ENCODE data around the gene RALGAPA1. TPM values are rescaled to one million over a fixed set of nuclear protein-coding genes. Genes with fewer than 3 reads are reported as not detected.
"Not testable (repeated sequence)": the region's sequence is repeated elsewhere in the genome, so short reads cannot be mapped to it uniquely, and the experiment has no call there.

RALGAPA1 gene
- total RNA-seq, 6 experiments from 2014 or later: 16.2 to 23.3 (median 19.7) TPM

DNA sequence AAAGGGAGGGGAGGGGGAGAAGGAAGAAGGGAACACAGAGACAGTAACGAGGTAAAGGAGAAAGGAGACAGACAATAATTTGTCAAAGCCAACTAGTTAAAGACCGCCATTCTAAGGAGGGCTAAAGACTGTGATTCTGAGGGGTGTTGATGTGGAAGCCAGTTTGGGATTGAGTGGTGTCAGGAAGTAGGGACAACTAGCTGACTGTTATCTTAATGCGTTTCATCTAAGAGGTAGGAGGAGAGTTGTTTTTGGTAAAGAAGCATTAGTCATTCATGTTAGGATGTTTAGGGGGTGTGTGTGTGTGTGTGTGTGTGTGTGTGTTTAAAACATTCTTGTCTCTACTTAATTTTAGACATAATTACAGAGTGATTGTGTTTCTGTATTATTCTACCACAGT is 180.1 kb downstream of the RALGAPA1 start:
- no peak overlapping the region for H3K27ac ChIP-seq
- H3K4me3 ChIP-seq: no peak overlapping the region
- H3K4me1 ChIP-seq: no peaks in the 10 kb centered on the region
- intact Hi-C loops (cut with DNase I): no loop called here
- H3K9me3 ChIP-seq: no peaks in the 10 kb centered on the region
- no peak for ATAC-seq
- WGBS (ENCODE audit: insufficient coverage, low coverage, low lambda C conversion rate, missing lambda C conversion rate): 78% methylated on average over 3 of the region's 3 CpGs
- peaks cover 0 to 5% (median 0%) of the 10 kb centered on the region in 4 donors for H3K36me3 ChIP-seq
- DNase-seq: no peak
- no peak for TF ChIP-seq POLR2A (IDR thresholded peaks at IDR 0.05)
- TF ChIP-seq CTCF (IDR thresholded peaks at IDR 0.05): no peak
- no peaks in the 10 kb centered on the region for H3K27me3 ChIP-seq

- WGBS (ENCODE audit: insufficient coverage, low coverage, low lambda C conversion rate, missing lambda C conversion rate): 71% methylated on average over 2 of the region's 2 CpGs
- H3K27me3 ChIP-seq; ATAC-seq; DNase-seq; H3K9me3 ChIP-seq; H3K36me3 ChIP-seq; H3K4me3 ChIP-seq; intact Hi-C loops (cut with DNase I); H3K4me1 ChIP-seq; H3K27ac ChIP-seq: not testable (repeated sequence)
These were observed 182.1 kb downstream of the RALGAPA1 start for GRCh38 chr14:35626947-35627346.

- H3K4me1 ChIP-seq; H3K27me3 ChIP-seq; H3K9me3 ChIP-seq; H3K27ac ChIP-seq; DNase-seq; intact Hi-C loops (cut with DNase I); ATAC-seq; H3K36me3 ChIP-seq; H3K4me3 ChIP-seq: not testable (repeated sequence)
- WGBS (ENCODE audit: insufficient coverage, low coverage, low lambda C conversion rate, missing lambda C conversion rate): 100% methylated on average over 2 of the region's 4 CpGs
These were observed 187.1 kb downstream of the RALGAPA1 start for GRCh38 chr14:35621996-35622395.

DNA sequence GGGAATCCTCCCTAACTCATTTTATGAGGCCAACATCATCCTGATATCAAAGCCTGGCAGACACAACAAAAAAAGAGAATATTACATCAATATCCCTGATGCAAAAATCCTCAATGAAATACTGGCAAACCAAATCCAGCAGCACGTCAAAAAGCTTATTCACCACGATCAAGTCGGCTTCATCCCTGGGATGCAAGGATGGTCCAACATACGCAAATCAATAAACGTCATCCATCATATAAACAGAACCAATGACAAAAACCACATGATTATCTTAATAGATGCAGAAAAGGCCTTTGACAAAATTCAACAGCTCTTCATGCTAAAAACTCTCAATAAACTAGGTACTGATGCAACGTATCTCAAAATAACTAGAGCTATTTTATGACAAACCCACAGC is 189.1 kb downstream of the RALGAPA1 start:
- not testable (repeated sequence) for DNase-seq, H3K36me3 ChIP-seq

DNA sequence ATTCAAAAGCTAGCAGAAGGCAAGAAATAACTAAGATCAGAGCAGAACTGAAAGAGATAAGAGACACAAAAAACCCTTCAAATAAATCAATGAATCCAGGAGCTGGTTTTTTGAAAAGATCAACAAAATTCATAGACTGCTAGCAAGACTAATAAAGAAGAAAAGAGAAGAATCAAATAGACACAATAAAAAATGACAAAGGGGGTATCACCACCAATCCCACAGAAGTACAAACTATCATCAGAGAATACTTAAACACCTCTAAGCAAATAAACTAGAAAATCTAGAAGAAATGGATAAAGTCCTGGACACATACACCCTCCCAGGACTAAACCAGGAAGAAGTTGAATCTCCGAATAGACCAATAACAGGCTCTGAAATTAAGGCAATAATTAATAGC is 189.6 kb downstream of the RALGAPA1 start:
- WGBS (ENCODE audit: insufficient coverage, low coverage, low lambda C conversion rate, missing lambda C conversion rate): 90% methylated on average over 1 of the region's 1 CpG
- H3K4me1 ChIP-seq; H3K9me3 ChIP-seq; H3K27ac ChIP-seq; H3K4me3 ChIP-seq; H3K36me3 ChIP-seq; DNase-seq; intact Hi-C loops (cut with DNase I); H3K27me3 ChIP-seq; ATAC-seq: not testable (repeated sequence)

More for the DNA sequence above, 189.1 kb downstream of the RALGAPA1 start:
- H3K4me1 ChIP-seq; H3K27me3 ChIP-seq; intact Hi-C loops (cut with DNase I); H3K4me3 ChIP-seq; H3K27ac ChIP-seq; ATAC-seq; H3K9me3 ChIP-seq: not testable (repeated sequence)
- 98% methylated on average over 6 of the region's 6 CpGs for WGBS (ENCODE audit: insufficient coverage, low coverage, low lambda C conversion rate, missing lambda C conversion rate)

GRCh38 chr14:35617500-35617899 is 191.6 kb downstream of the RALGAPA1 start:
- no peak overlapping the region for H3K27ac ChIP-seq
- no peaks in the 10 kb centered on the region for H3K9me3 ChIP-seq
- intact Hi-C loops (cut with DNase I): no loop called here
- ATAC-seq: no peak
- no CpG with 5 or more reads among the region's 3 CpGs for WGBS (ENCODE audit: insufficient coverage, low coverage, low lambda C conversion rate, missing lambda C conversion rate)
- TF ChIP-seq CTCF (IDR thresholded peaks at IDR 0.05): no peak
- TF ChIP-seq POLR2A (IDR thresholded peaks at IDR 0.05): no peak
- H3K4me1 ChIP-seq: no peaks in the 10 kb centered on the region
- DNase-seq: no peak
- no peaks in the 10 kb centered on the region for H3K27me3 ChIP-seq
- no peaks in the 10 kb centered on the region for H3K36me3 ChIP-seq
- H3K4me3 ChIP-seq: no peak overlapping the region

DNA sequence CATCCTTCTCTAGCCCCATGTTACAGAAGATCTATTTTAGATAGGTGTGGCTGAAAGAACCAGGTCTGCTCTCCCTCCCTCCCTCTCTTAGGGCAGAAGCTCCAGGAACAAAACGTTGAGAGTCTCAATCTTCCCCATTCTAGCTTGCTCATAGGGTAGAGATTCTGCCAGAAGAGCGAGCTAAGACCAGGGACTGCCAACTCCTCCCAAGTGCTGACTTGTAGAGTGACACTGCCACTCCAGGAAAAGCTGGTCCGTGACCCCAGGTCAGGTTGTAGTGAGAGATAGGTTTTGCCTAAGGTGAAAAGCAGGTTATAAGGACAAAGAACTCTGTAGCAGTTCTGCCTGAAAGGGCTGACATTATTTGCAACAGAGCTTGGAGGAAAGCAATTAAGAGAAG is 201.7 kb downstream of the RALGAPA1 start:
- no peak for ATAC-seq
- WGBS (ENCODE audit: insufficient coverage, low coverage, low lambda C conversion rate, missing lambda C conversion rate): 75% methylated on average over 2 of the region's 3 CpGs
- TF ChIP-seq CTCF (IDR thresholded peaks at IDR 0.05): no peak
- no peak for TF ChIP-seq POLR2A (IDR thresholded peaks at IDR 0.05)
- no peaks in the 10 kb centered on the region for H3K9me3 ChIP-seq
- no peaks in the 10 kb centered on the region for H3K27me3 ChIP-seq
- no peaks in the 10 kb centered on the region for H3K4me1 ChIP-seq
- DNase-seq: no peak
- peaks cover 0 to 9% (median 3%) of the 10 kb centered on the region in 4 donors for H3K36me3 ChIP-seq
- H3K4me3 ChIP-seq: no peak overlapping the region
- H3K27ac ChIP-seq: no peak overlapping the region
- intact Hi-C loops (cut with DNase I): no loop called here

Measured in right lobe of liver (tissue), 6 donors.